GM18505 (cell line): Measurements from ENCODE around the gene FAF1.
"Not testable (repeated sequence)": the region's sequence is repeated elsewhere in the genome, so short reads cannot be mapped to it uniquely, and the experiment has no call there.

Experiments
- ATAC-seq: cut with Tn5 transposase; IDR thresholded peaks from one replicate; pipeline ENCODE4 v1.9.1; 2021; ENCODE audit not compliant: unreplicated experiment
- POLR2A ChIP-seq: IDR thresholded peaks from 4 replicates; pipeline ENCODE4 v1.6.1; 2011; ENCODE audit warnings: borderline replicate concordance; ENCODE audit not compliant: insufficient read depth, insufficient read length; ENCODE audit errors: extremely low read depth

Gene FAF1

GRCh38 chr1:50964863-50965262 lies 4.8 kb upstream of the FAF1 start:
- TF ChIP-seq POLR2A = no peak
- ATAC-seq = no peak

GRCh38 chr1:50959303-50959912 lies 659 bp downstream of the FAF1 start:
- ATAC-seq = no peak
- no peak for TF ChIP-seq POLR2A

GRCh38 chr1:50955116-50955515 lies 5.0 kb downstream of the FAF1 start:
- TF ChIP-seq POLR2A = no peak
- no peak for ATAC-seq

- ATAC-seq = not testable (repeated sequence)
Measured at GRCh38 chr1:50952566-50952965, 7.5 kb downstream of the FAF1 start.

- no peak for ATAC-seq
- no peak for TF ChIP-seq POLR2A
Measured at GRCh38 chr1:50950396-50950795, 9.7 kb downstream of the FAF1 start.

- no peak for ATAC-seq
- no peak for TF ChIP-seq POLR2A
Measured at GRCh38 chr1:50949286-50949982, 10.6 kb downstream of the FAF1 start.

- no peak for TF ChIP-seq POLR2A
- ATAC-seq = no peak
Measured at GRCh38 chr1:50942334-50942733, 17.7 kb downstream of the FAF1 start.

GRCh38 chr1:50940291-50940690 lies 19.8 kb downstream of the FAF1 start:
- no peak for ATAC-seq
- no peak for TF ChIP-seq POLR2A

- no peak for TF ChIP-seq POLR2A
- no peak for ATAC-seq
Measured at GRCh38 chr1:50936321-50936720, 23.7 kb downstream of the FAF1 start.

GRCh38 chr1:50935276-50935675 lies 24.8 kb downstream of the FAF1 start:
- not testable (repeated sequence) for ATAC-seq

GRCh38 chr1:50934838-50935237 lies 25.2 kb downstream of the FAF1 start:
- no peak for TF ChIP-seq POLR2A
- ATAC-seq = no peak

GRCh38 chr1:50933770-50934169 lies 26.3 kb downstream of the FAF1 start:
- not testable (repeated sequence) for ATAC-seq

GRCh38 chr1:50932043-50932442 lies 28.0 kb downstream of the FAF1 start:
- not testable (repeated sequence) for ATAC-seq

GRCh38 chr1:50930965-50931737 lies 28.9 kb downstream of the FAF1 start:
- TF ChIP-seq POLR2A = no peak
- ATAC-seq = no peak
